Occipital lobe (tissue), 2 donors: ENCODE results near the gene MLNR. TPM values are rescaled to one million over a fixed set of nuclear protein-coding genes. Genes with fewer than 3 reads are reported as not detected.

Source experiments
- DNase-seq: peaks from one replicate; lab custom pipeline; 2025; lab: John Stamatoyannopoulos, UW
- total RNA-seq: library from RNA; depleted of rRNA; stranded (reverse); fragments of >200 nt; gene quantifications from one replicate; pipeline ENCODE4 v1.2.3, GENCODE V29; 2014

MLNR gene
- total RNA-seq: not detected

- no peak for DNase-seq
Observed at GRCh38 chr13:49220036-49220855, at the start of gene MLNR. TSS of gene MLNR (plus strand) at chr13:49220338. CDS start at chr13:49220338, 0 bp downstream.

- DNase-seq: no peak
Observed at GRCh38 chr13:49171359-49171758, 48.8 kb upstream of the MLNR start.

- no peak for DNase-seq
Observed at GRCh38 chr13:49183672-49184325, 36.3 kb upstream of the MLNR start.

GRCh38 chr13:49184621-49185020, 35.5 kb upstream of the MLNR start:
- no peak for DNase-seq

- no peak for DNase-seq
Observed at GRCh38 chr13:49185264-49185663, 34.9 kb upstream of the MLNR start.

- DNase-seq: no peak
Observed at GRCh38 chr13:49190901-49191300, 29.2 kb upstream of the MLNR start.

- no peak for DNase-seq
Observed at GRCh38 chr13:49206641-49207040, 13.5 kb upstream of the MLNR start.

- DNase-seq: no peak
Observed at GRCh38 chr13:49208619-49209018, 11.5 kb upstream of the MLNR start.

- no peak for DNase-seq
Observed at GRCh38 chr13:49210114-49210513, 10.0 kb upstream of the MLNR start.

GRCh38 chr13:49210669-49211068, 9.5 kb upstream of the MLNR start:
- DNase-seq: no peak

GRCh38 chr13:49213539-49213938, 6.6 kb upstream of the MLNR start:
- DNase-seq: no peak

- no peak for DNase-seq
Observed at GRCh38 chr13:49213997-49214916, 5.9 kb upstream of the MLNR start.

GRCh38 chr13:49214917-49215376, 5.2 kb upstream of the MLNR start:
- DNase-seq: no peak

- DNase-seq: no peak
Observed at GRCh38 chr13:49216334-49216733, 3.8 kb upstream of the MLNR start.

- no peak for DNase-seq
Observed at GRCh38 chr13:49217962-49218492, 2.1 kb upstream of the MLNR start.

- DNase-seq: no peak
Observed at GRCh38 chr13:49218493-49219051, 1.6 kb upstream of the MLNR start.

- no peak for DNase-seq
Observed at GRCh38 chr13:49219647-49220035, 497 bp upstream of the MLNR start.

- no peak for DNase-seq
Observed at GRCh38 chr13:49220856-49221589, 885 bp downstream of the MLNR start.

- DNase-seq: no peak
Observed at GRCh38 chr13:49221590-49221965, 1.4 kb downstream of the MLNR start.

GRCh38 chr13:49225223-49226042, 5.3 kb downstream of the MLNR start:
- DNase-seq: no peak
